Measurements from ENCODE around the gene FAM50B. TPM values are rescaled to one million over a fixed set of nuclear protein-coding genes. Genes with fewer than 3 reads are reported as not detected.

The FAM50B gene
- total RNA-seq, 4 donors from 2014 or later, result 5.6 to 11.7 (median 6.7) TPM

DNA sequence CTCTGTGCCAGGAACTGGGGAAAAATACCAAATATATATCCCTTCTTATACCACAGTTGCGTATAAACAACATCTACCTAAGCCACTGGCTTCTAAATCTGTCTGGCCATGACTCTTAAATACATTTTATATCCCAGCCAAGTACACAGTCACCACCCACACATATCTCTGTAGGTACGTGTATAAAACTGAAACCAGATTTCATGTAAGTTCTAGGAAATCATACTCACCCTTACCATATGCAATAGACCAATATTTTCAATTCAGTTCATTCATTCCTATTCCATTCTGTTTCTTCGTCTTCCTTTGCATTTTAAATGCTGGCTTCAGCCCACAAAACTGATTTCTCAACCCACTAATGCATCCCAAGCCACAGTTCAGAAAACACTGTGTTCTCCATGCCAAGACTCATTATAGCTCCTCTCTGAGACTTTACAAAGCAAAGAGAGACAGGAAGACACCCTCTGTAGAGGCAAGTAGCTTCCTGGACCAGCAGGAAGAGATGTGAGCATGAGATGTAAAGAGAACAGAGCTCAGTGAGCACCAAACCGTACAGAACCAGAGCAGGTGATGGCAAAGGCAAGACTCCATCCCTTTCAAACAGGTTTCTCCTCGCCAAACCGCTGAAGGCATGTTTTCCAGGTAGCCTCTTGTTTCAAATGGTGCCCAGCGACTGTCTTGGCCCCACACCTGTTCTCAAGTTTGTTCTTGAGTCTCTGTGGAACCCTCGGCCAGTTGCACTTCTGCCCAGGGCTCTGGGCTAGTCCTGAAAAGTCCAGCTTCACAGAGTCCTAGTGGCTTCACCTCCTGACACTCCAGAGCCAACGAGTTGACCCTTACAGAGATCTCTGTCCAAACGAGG, 18.7 kb downstream of the FAM50B start:
- peak; percentile 86 for ATAC-seq (ENCODE audit: low FRiP score)
- DNase-seq (ENCODE audit: low spot score), result no peak
- TF ChIP-seq, protein P1, sequence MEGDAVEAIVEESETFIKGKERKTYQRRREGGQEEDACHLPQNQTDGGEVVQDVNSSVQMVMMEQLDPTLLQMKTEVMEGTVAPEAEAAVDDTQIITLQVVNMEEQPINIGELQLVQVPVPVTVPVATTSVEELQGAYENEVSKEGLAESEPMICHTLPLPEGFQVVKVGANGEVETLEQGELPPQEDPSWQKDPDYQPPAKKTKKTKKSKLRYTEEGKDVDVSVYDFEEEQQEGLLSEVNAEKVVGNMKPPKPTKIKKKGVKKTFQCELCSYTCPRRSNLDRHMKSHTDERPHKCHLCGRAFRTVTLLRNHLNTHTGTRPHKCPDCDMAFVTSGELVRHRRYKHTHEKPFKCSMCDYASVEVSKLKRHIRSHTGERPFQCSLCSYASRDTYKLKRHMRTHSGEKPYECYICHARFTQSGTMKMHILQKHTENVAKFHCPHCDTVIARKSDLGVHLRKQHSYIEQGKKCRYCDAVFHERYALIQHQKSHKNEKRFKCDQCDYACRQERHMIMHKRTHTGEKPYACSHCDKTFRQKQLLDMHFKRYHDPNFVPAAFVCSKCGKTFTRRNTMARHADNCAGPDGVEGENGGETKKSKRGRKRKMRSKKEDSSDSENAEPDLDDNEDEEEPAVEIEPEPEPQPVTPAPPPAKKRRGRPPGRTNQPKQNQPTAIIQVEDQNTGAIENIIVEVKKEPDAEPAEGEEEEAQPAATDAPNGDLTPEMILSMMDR (IDR thresholded peaks at IDR 0.05), result no peak

GRCh38 chr6:3868544-3868943, 19.4 kb downstream of the FAM50B start:
- DNase-seq (ENCODE audit: low spot score) (no peak), ATAC-seq (ENCODE audit: low FRiP score) (no peak)
- TF ChIP-seq, protein P1 (IDR thresholded peaks at IDR 0.05), result no peak

GRCh38 chr6:3869284-3869631, 20.1 kb downstream of the FAM50B start:
- TF ChIP-seq, protein P1 (IDR thresholded peaks at IDR 0.05), result no peak
- ATAC-seq (ENCODE audit: low FRiP score), result no peak
- no peak for DNase-seq (ENCODE audit: low spot score)

DNA sequence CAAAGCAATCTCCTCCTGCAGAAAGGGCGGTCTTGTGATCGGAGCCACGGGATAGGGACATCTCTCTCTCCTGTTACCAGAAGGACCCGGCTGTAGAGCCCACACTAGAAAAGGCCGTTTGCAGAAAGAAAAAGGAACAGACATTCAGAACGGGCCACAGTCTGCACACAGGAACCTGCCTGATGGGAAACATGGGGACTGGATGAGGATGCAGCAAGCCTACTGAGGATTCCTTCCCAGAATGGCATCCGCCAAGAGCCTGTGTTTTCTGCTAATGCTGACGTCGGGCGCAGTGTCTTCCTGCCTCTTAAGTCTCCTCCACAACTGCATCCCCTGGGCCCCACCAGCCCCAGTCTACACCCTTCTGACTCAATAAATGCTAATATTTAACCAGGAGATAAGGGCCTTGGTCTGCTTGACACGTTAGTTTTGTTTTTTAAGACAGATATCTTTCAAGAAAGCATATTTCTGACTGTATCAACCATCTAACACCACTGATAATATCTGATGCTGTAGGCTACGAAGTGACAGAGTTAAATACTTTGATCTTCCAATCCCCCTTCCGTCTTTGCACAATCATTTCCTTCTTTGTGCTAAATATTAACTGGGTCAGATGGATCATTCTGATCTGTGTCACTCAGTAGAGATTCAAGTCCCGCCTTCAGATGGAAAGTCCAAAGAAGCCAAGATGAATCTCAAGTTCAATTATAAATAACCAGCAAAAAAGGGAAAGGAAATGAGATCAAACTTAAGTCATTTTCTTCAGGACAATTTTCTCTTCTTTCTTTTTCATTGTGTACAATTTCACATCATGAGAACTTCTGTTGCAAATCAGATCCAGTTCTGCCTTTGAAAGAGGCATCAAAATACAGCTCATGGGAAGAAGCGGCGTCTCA, 20.7 kb downstream of the FAM50B start:
- DNase-seq (ENCODE audit: low spot score), result no peak
- ATAC-seq (ENCODE audit: low FRiP score), result no peak
- TF ChIP-seq, protein P1 (IDR thresholded peaks at IDR 0.05), result no peak

DNA sequence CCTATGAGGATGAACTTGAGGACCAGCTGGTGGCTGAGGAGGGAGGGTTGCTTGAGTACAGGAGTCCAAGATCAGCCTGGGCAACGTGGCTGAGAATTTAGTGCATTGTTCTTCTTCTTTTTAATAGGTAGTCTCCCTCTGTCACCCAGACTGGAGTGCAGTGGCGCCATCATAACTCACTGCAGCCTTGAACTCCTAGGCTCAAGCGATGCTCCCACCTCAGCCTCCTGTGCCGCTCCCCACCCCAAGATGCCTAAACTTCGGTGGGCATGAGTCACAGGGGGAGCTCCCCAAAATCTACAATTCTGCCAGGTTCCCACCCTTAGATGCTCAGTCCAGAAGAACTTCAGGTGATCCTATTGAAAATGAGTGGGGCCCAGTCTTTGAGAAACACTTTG, 21.4 kb downstream of the FAM50B start:
- no peak for DNase-seq (ENCODE audit: low spot score)
- ATAC-seq (ENCODE audit: low FRiP score), result no peak
- TF ChIP-seq, protein P1 (IDR thresholded peaks at IDR 0.05), result no peak

DNA sequence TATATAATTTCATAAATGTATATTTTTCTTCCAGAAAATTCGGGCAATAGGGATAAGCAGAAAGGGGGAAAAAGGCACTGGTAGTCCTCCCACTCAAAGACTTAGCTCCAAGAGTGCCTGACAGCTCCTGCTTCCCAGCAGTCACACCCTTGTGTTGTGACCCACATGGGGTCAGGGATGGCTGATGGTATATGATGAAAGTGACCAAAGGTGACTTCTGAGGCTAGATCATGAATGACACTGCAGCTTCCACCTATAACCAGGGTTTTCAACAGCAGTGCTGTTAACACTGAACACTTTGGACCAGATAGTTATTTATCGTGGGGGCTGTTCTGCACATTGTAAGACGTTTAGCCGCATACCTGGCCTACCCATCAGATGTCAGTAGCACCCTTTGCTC, 22.3 kb downstream of the FAM50B start:
- no peak for DNase-seq (ENCODE audit: low spot score)
- ATAC-seq (ENCODE audit: low FRiP score), result no peak
- TF ChIP-seq, protein P1 (IDR thresholded peaks at IDR 0.05), result no peak

Data from omental fat pad (tissue), 4 donors.